KOPT-K1 (cell line): Measurements from ENCODE around the gene MRNIP.
"Not testable (repeated sequence)": the region's sequence is repeated elsewhere in the genome, so short reads cannot be mapped to it uniquely, and the experiment has no call there.

Experiments
- H3K27ac ChIP-seq: fragments of 200-600 bp; sonication (generic); 2 replicates; pipeline ENCODE4 v1.5.1; 2016; ENCODE audit warnings: antibody characterized with exemption, mild to moderate bottlenecking, low read depth, low read length; ENCODE audit not compliant: poor library complexity, severe bottlenecking
- H3K36me3 ChIP-seq: fragments of 200-600 bp; sonication (generic); 2 replicates; pipeline ENCODE4 v1.5.1; 2017; ENCODE audit warnings: antibody characterized with exemption, mild to moderate bottlenecking, low read length, moderate library complexity; ENCODE audit not compliant: insufficient read depth
- H3K9me3 ChIP-seq: fragments of 200-600 bp; sonication (generic); 2 replicates; pipeline ENCODE4 v1.5.1; 2017; ENCODE audit warnings: antibody characterized with exemption, low read length, mild to moderate bottlenecking; ENCODE audit not compliant: insufficient read depth, poor library complexity, severe bottlenecking

MRNIP gene

DNA sequence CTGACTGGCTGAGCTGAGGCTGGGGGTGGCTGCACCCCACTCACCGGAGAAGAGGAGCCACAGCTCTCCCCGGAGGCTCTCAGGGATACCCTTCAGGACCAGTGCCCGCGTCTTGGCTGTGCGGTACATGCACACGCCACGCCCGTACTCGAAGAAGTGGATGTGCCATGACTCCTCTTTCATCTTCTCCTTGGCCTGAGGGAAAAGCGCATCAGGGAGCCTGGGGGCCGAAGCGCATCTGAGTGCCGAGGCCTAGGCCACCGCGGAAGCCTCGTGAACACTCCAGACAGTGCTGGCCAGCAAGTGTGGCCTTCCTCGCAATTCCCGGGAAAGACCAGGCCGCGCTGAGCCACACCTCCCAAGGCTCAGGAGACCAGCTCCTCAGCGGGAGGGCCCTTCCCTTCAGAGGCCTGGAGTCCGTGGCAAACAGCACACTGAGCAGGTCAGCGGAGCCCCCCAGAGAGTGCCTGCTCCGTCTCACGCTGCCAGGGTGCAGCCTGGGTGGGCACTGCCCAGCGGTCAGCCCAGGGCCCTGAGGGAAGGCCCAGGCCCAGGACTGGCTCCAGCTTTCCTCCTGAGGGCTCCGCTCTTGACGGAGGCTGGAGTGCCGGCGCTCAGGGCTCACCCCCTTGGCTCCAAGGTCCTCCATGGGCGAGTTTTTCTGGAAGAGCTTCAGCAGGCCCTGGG lies 20.5 kb upstream of the MRNIP start:
- Histone ChIP-seq H3K9me3 (peaks cover 23% of the 10 kb centered on the region), H3K36me3 (peaks cover 69% of the 10 kb centered on the region), H3K27ac (no peak overlapping the region)

DNA sequence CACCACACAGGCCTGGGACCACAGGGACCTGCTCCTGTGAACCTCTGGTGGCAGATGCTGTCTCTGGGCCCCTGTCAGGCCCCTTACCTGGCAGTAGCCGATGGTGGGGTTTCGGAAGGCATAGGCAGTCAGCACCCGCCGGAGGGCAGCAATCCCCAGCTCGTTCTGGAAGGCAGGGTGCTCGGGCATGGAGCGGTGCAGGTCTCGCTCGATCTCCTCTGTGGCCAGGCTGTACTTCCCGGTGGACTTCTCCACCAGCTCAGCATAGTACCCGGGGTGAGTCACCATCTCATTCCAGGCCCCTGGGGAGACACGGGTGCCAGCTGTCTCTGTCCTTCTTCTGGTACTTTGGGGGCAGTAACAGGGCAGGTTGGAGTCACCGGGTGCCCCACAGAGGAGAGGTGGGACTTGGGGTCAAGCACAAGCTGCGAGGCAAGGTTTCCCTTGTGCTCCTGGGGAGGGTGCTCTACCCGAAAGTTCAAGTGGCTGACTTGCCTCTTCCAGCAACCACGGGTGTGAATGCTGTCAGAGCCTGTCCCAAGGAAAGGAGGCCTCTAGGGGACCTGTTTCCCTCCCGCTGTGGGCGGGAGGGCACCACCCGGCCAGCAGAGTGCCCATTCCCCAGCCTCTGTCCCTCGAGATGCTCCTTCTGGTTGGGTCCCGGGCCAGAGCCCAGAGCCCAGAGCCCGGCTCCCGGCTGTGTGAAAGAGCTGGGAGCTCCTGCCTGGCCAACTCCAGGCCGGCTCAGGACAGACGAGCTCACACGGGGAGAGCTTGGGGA lies 19.8 kb upstream of the MRNIP start:
- H3K36me3 ChIP-seq, result peaks cover 69% of the 10 kb centered on the region
- no peak overlapping the region for H3K27ac ChIP-seq
- peaks cover 16% of the 10 kb centered on the region for H3K9me3 ChIP-seq

DNA sequence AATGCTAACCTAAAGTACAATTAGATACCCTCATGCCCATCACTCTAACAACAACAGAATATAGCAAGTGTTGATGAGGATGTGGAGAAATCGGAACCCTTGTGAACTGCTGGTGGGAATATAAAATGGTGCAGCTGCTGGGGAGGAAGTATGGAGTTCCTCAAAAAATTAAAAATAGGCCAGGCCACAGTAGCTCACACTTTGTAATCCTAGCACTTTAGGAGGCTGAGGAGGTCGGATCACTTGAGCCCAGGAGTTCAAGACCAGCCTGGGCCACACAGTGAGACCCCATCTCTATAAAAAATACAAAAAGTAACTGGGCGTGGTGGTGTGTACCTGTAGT lies 18.0 kb upstream of the MRNIP start:
- no peak overlapping the region for H3K27ac ChIP-seq
- peaks cover 70% of the 10 kb centered on the region for H3K36me3 ChIP-seq
- H3K9me3 ChIP-seq, result no peaks in the 10 kb centered on the region

DNA sequence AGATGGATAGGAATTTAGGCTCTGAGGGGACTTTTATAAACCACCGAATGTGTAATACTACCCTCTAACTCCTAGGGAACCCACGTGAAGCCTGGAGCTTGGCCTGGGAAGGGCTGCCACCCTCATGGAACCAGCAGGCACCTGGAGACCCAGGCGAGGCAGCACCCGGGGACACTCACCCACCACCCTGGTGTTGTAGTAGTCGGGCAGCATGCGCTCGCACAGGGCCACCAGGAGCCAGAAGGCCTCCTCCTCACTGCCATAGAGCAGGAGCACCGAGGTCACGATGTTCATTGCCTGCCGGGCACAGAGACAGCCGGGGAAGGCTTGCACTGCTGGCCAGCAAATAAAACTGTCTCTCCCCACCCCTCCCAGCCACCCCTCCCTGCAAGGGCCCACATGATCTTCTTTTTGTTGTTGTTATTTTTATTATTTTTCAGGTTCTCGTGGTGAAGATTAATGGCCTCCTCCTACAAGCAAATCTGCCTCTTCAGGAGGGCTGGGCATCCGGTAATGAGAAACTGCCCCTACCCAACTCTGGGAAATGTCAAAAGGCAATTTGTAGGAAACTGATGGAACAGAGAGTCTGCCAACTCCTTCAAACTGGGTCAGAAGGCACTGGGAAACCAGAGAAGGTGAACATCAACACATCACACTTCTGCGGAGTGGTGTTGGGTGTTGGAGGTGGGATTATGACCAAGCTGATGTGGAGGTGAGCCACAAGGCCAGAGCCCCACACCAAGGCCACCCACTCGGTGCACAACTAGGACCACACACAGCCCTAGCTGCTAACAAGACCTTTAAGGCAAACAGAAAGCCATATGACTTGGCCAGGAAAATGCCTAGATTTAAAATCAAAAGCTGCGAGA lies 17.4 kb upstream of the MRNIP start:
- Histone ChIP-seq H3K27ac (no peak overlapping the region), H3K9me3 (no peaks in the 10 kb centered on the region), H3K36me3 (peaks cover 76% of the 10 kb centered on the region)

DNA sequence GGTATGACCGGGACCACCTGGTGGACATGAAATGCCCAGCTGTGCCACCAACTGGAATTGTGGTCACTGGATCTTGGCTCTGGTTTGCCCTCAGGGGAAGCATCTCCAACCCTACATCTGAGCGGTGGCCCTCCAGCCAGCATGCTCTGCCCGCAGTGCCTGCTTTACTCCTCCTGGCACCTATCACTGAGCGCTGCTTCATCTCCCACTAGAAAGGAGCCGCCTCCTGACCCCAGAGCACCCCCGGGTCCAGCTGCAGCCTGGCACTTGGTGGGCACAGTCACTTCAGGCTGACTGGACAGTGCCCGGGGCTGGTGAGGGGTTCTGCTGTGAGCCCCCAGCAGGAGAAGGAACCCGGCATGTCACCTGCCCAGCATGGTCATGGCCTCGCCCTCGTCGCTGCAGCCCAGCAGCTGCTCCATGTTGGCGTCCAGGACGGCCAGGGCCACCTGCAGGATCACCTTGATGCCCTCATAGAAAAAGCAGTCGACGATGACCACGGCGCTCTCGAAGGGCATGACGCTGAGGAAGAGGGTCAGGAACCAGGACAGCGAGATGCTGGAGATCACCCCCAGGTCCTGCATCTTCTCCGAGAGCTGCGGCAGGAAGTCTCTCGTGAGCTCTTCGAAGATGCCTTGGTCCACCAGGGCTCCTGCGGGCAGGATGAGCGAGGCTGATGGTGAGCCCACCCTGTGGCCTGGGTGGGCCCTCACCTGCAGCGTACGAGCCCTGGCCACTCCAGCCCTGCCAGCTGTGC lies 16.1 kb upstream of the MRNIP start:
- Histone ChIP-seq H3K27ac (no peak overlapping the region), H3K36me3 (peaks cover 88% of the 10 kb centered on the region), H3K9me3 (no peaks in the 10 kb centered on the region)

DNA sequence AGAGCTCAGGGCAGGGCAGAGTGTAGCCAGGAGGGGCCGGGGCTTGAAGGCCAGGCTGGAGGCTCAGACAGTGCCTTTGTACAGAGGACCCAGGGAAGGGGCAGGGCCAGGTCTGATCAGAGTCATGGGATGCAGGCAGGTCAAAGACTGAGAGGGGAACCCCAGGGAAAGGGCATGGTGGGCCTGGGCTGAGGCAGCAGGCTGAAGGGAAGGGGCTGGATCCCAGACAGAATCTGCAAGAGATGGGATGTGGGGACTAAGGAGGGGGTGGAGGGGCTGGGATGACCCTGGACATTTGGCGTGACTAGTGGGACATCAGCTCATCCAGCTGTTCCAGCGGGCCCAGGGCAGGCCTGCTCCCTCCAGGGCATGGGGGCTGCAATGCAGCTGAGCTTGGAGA lies 15.5 kb upstream of the MRNIP start:
- peaks cover 88% of the 10 kb centered on the region for H3K36me3 ChIP-seq
- H3K27ac ChIP-seq, result no peak overlapping the region
- no peaks in the 10 kb centered on the region for H3K9me3 ChIP-seq

DNA sequence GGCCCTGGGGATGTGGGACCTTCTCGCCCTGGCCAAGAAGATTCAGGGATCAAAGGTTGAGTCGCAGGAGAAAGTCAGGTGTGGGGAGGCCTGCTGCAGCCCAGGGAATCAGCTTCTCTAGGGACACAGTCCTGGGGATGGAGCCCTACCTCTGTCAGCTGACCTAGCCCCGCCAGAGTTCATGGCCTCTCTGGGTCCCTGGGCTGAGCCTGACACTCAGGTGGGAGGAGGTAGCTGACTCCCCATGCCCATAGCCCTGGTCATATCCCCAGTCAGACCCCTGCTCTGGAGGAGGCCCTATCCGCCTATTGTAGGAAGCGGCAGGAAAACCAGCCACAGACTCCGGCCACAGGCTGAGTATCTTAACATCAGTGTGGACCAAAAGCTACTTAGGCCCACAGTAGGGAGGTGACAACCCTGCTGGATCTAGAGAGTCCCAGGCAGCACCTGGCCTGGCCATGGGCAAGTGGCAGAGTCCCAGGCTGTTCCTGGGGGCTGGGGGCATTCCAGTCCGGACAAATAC lies 15.0 kb upstream of the MRNIP start:
- Histone ChIP-seq H3K36me3 (peaks cover 89% of the 10 kb centered on the region), H3K9me3 (no peaks in the 10 kb centered on the region), H3K27ac (no peak overlapping the region)

DNA sequence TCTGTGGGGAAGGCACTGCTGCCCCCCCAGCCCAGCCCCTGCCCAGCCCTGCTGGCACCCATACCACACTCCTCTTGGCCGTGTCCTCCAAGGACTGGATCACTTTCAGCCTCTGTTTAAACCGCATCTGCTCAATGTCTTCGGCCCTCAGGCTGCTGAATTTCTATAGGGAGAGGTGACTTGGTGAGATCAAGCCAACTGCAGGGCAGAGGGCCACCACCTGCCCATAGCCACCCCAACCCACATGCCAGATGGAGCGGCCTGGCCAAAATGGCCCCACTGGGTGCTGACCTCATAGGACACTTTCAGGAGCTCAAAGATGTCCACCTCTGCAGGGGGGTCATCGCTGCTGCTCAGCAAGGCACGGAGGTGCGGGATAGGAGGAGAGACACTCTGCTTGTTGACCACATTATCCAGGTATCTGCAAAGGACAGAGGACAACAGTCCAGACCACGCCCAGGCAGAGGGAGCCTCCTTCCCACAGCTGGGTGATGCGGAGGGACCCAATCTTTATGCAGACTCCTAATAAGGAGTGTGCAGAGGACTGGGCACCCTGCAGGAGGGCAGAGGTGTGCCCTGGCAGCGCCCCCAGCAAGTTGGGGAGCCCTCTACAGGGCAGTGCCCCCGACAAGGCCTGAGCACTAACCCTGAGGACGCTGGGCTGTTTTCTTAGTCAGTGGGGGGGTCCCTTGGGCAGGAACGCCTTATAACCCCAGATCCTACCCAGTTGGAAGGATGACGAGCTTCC lies 14.4 kb upstream of the MRNIP start:
- H3K27ac ChIP-seq, result no peak overlapping the region
- peaks cover 92% of the 10 kb centered on the region for H3K36me3 ChIP-seq
- H3K9me3 ChIP-seq, result no peaks in the 10 kb centered on the region

DNA sequence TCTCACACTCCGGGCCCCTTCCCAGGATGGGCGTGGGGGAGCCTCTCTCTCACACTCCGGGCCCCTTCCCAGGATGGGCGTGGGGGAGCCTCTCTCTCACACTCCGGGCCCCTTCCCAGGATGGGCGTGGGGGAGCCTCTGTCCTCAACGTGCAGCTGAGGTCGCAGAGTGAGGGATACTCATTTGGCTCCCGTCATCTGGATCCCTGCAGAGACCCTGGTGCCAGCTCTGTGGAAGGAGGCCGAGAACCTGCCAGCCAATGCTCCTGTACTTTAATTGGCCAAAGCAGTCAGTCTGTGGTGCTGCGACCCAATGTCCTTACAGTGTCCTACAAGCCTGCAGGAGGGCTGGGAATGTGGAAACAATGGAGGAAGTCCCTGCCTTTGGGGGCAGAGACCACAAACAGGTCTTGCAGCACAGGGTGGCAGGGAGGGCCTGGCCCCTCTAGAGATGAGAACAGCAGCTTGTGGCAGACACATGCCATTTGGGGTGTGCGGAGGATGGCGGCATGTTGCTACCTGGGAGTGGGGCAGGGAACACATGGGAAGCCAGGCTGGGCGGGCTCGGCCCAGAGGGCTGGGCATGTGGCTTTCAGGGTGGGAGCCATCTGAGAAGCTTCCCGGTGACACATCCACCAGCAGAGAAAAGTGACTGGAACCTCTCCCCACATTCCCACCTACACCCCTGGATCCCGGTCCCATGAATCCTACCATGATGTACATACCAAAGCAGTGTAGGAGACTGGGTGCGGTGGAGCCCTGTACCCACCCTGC lies 13.6 kb upstream of the MRNIP start:
- H3K36me3 ChIP-seq, result peaks cover 89% of the 10 kb centered on the region
- H3K27ac ChIP-seq, result no peak overlapping the region
- no peaks in the 10 kb centered on the region for H3K9me3 ChIP-seq

DNA sequence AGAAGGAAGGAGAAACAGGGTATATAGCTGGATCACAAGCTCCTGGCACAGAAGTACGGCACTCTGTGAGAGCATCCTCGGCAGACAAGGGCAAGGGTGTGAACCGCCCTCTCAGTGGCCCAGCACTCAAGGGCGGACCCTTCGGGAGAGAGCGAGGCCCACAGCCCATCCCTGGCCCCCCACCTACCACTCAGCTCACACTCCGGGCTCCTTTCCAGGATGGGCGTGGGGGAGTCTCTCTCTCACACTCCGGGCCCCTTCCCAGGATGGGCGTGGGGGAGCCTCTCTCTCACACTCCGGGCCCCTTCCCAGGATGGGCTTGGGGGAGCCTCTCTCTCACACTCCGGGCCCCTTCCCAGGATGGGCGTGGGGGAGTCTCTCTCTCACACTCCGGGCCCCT lies 12.9 kb upstream of the MRNIP start:
- H3K27ac ChIP-seq, H3K9me3 ChIP-seq: not testable (repeated sequence)
- H3K36me3 ChIP-seq, result peaks cover 91% of the 10 kb centered on the region

DNA sequence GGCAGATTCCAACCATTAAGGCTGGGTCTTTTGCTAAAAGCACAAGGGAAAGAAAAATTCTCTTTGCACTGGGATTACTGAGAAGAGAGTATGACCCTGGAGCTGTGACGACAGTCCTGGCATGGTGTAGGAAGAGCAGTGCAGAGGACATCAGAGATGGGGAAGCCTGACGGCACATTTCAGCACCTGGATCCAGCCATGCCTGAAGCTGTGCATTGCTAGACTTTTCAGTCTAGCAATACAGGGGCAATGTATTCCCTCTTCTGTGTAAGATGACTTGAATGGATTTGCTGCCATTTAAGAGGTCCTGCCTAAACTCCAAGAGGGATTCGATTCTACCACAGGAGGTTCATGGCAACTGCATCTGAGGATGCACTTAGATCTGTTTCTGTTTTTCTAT lies 12.3 kb upstream of the MRNIP start:
- no peaks in the 10 kb centered on the region for H3K9me3 ChIP-seq
- H3K27ac ChIP-seq, result no peak overlapping the region
- H3K36me3 ChIP-seq, result peaks cover 89% of the 10 kb centered on the region

DNA sequence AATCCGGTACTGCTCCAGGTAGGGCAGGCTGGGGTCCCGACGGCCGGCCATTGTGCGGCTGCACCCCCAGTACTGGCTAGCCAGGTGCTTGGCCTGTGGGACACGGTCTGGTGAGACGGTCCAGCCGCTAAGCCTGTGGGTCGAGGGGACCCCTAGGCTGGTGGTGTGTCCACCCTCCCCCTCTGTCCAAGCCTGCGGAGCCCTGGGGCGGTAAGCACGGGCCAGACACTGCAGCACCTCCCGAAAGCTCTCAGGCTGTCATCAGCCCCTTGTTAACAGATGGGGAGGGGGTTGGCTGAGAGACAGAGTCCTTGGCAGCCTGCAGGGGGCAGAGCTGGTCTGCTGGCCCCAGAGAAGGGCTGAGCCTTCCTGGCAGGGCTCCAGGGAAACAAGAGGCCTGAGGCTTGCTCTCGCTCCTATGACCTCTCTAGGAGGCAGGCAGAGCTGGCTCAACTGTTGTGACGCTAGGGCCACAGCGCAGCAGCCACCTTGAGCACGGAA lies 11.8 kb upstream of the MRNIP start:
- H3K9me3 ChIP-seq, result no peaks in the 10 kb centered on the region
- no peak overlapping the region for H3K27ac ChIP-seq
- peaks cover 87% of the 10 kb centered on the region for H3K36me3 ChIP-seq

DNA sequence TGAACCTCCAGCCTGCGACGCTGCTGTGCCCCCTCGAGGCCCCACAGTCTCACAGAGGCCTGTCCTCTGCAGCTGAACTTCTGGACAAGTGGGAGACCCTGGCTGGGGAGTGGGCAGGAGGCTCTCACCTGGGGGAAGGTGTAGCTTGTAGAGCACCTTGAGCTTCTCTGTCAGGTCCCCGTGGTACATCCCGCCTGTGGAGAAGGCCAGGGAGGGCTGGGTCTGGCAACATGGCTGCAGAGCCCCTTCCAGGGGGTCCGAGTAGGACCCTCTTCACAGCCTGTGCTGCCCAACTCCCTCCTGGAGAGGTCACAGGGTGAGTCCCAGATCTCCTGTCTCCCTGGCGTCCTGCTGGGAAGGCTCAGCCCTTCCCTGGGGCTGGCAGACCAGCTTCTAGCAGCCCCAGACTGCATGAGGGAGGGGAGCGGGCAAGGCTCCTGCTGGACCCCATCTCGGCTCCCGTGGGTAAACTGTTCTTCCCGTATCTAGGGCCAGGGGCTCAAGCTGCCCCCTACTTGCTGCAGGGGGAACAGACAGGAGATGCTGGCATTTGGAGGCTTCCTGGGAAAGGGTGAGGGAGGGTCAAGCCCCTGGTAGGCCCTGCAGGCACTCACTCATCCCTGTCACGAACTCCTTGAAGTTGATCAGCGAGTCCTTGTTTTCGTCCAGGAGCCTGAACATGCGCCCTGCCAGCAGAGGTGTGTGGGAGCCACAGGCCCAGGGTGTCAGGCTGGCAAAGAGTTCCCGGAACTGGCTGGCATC lies 11.2 kb upstream of the MRNIP start:
- peaks cover 87% of the 10 kb centered on the region for H3K36me3 ChIP-seq
- H3K27ac ChIP-seq, result no peak overlapping the region

More for the DNA sequence above, 11.2 kb upstream of the MRNIP start:
- H3K9me3 ChIP-seq, result no peaks in the 10 kb centered on the region
